Liver (tissue), 9 donors: ENCODE measurements around the gene RMND5A. TPM values are rescaled to one million over a fixed set of nuclear protein-coding genes. Genes with fewer than 3 reads are reported as not detected.

ENCODE experiments used
- DNase-seq: peaks from one replicate; pipeline ENCODE4 v3.0.0-alpha.2; 2017; ENCODE audit warnings: low spot score
- H3K27ac ChIP-seq, 2 donors: one replicate each; pipeline ENCODE4 v1.7.0; 2013; ENCODE audit warnings: inconsistent platforms in 2 of 2, low read length in 2 of 2, control low read depth in 1 of 2, low read depth in 1 of 2, mild to moderate bottlenecking in 1 of 2
- H3K27me3 ChIP-seq, 4 donors: one replicate each; pipeline versions ENCODE4 v1.6.1 to v1.7.0; 2013; ENCODE audit warnings: low read length in 3 of 4, inconsistent platforms in 1 of 4, mild to moderate bottlenecking in 1 of 4, moderate library complexity in 1 of 4; ENCODE audit not compliant: control insufficient read depth in 4 of 4, insufficient read depth in 4 of 4
- H3K36me3 ChIP-seq, 4 donors: one replicate each; pipeline versions ENCODE4 v1.6.1 to v1.7.0; 2013; ENCODE audit warnings: low read length in 3 of 4, mild to moderate bottlenecking in 3 of 4, low read depth in 1 of 4, moderate library complexity in 1 of 4; ENCODE audit not compliant: control insufficient read depth in 4 of 4, insufficient read depth in 3 of 4
- H3K4me1 ChIP-seq, 4 donors: one replicate each; pipeline versions ENCODE4 v1.6.1 to v1.7.0; 2013; ENCODE audit warnings: low read length in 3 of 4, mild to moderate bottlenecking in 3 of 4, moderate library complexity in 1 of 4; ENCODE audit not compliant: control insufficient read depth in 4 of 4, insufficient read depth in 4 of 4
- H3K4me3 ChIP-seq, 3 donors: one replicate each; pipeline versions ENCODE4 v1.6.1 to v1.7.0; 2013; ENCODE audit warnings: low read length in 3 of 3, control low read depth in 1 of 3, low read depth in 1 of 3, mild to moderate bottlenecking in 1 of 3
- H3K9ac ChIP-seq, 2 donors: one replicate each; pipeline ENCODE4 v1.7.0; 2013; ENCODE audit warnings: low read length in 2 of 2, mild to moderate bottlenecking in 2 of 2, moderate library complexity in 2 of 2, control low read depth in 1 of 2, low read depth in 1 of 2
- H3K9me3 ChIP-seq, 4 donors: one replicate each; pipeline versions ENCODE4 v1.6.1 to v1.7.0; 2013; ENCODE audit warnings: low read length in 3 of 4; ENCODE audit not compliant: control insufficient read depth in 4 of 4
- EGR1 ChIP-seq, 2 donors: IDR thresholded peaks; 2 replicates each; pipeline ENCODE4 v1.6.1; 2016 to 2018; ENCODE audit warnings: antibody characterized with exemption in 2 of 2, low read depth in 2 of 2
- FOXA1 ChIP-seq: IDR thresholded peaks from 2 replicates; pipeline ENCODE4 v1.6.1; 2016; ENCODE audit warnings: antibody characterized with exemption
- FOXA2 ChIP-seq: IDR thresholded peaks from 2 replicates; pipeline ENCODE4 v1.6.1; 2016; ENCODE audit warnings: antibody characterized with exemption
- GABPA ChIP-seq, 2 donors: IDR thresholded peaks in 1 of 2; conservative IDR thresholded peaks in 1 of 2; 2 replicates each; pipeline ENCODE4 v1.6.1; 2016; ENCODE audit warnings: antibody characterized with exemption in 2 of 2, mild to moderate bottlenecking in 1 of 2, moderate library complexity in 1 of 2
- HNF4A ChIP-seq, 2 donors: conservative IDR thresholded peaks; 2 replicates each; pipeline ENCODE4 v1.6.1; 2016; ENCODE audit warnings: antibody characterized with exemption in 2 of 2, mild to moderate bottlenecking in 2 of 2
- HNF4G ChIP-seq: IDR thresholded peaks from 2 replicates; pipeline ENCODE4 v1.6.1; 2016; ENCODE audit warnings: antibody characterized with exemption
- JUND ChIP-seq, 2 donors: IDR thresholded peaks; 2 replicates each; pipeline ENCODE4 v1.6.1; 2016; ENCODE audit warnings: antibody characterized with exemption in 2 of 2
- MAX ChIP-seq: IDR thresholded peaks from 2 replicates; pipeline ENCODE4 v1.6.1; 2016; ENCODE audit warnings: antibody characterized with exemption
- NR2F2 ChIP-seq: IDR thresholded peaks from 2 replicates; pipeline ENCODE4 v1.6.1; 2016; ENCODE audit warnings: antibody characterized with exemption
- RAD21 ChIP-seq, 2 donors: IDR thresholded peaks; 2 replicates each; pipeline ENCODE4 v1.6.1; 2016; ENCODE audit warnings: antibody characterized with exemption in 2 of 2, mild to moderate bottlenecking in 2 of 2
- REST ChIP-seq: IDR thresholded peaks from 2 replicates; pipeline ENCODE4 v1.6.1; 2016; ENCODE audit warnings: antibody characterized with exemption, mild to moderate bottlenecking
- RXRA ChIP-seq, 2 donors: IDR thresholded peaks; 2 replicates each; pipeline ENCODE4 v1.6.1; 2017 to 2018; ENCODE audit warnings: antibody characterized with exemption in 2 of 2, mild to moderate bottlenecking in 1 of 2
- SP1 ChIP-seq: IDR thresholded peaks from 2 replicates; pipeline ENCODE4 v1.6.1; 2018; ENCODE audit warnings: antibody characterized with exemption, mild to moderate bottlenecking
- TAF1 ChIP-seq: conservative IDR thresholded peaks from 2 replicates; pipeline ENCODE4 v1.6.1; 2016; ENCODE audit warnings: antibody characterized with exemption, mild to moderate bottlenecking
- YY1 ChIP-seq: IDR thresholded peaks from 2 replicates; pipeline ENCODE4 v1.6.1; 2016; ENCODE audit warnings: antibody characterized with exemption, mild to moderate bottlenecking
- WGBS: extraction: QIAGEN DNeasy Blood & Tissue Kit; methylation state at CpG from one replicate; pipeline ENCODE4 v1.1.7; 2013; 5-methylcytosine and 5-hydroxymethylcytosine counted together
- polyA plus RNA-seq, 2 donors: library from polyadenylated mRNA; stranded (reverse) in 1 of 2; unstranded in 1 of 2; fragments of 200-250 nt in 1 of 2; fragments of >200 nt in 1 of 2; fragmentation: Nextera tagmentation in 1 of 2; extraction: Ambion mirVana in 1 of 2; gene quantifications; one replicate each; pipeline versions ENCODE4 v1.2.1 to v1.2.3, GENCODE V29; 2013 to 2015
- total RNA-seq, 2 donors: library from RNA; depleted of rRNA; stranded (reverse); fragments of >200 nt; gene quantifications; one replicate each; pipeline ENCODE4 v1.2.3, GENCODE V29; 2014
- TF ChIP-seq, protein P1 (sequence below): fragments of 150-350 bp; IDR thresholded peaks from 2 replicates; pipeline ENCODE4 v1.5.1; 2017; ENCODE audit warnings: improper control_type of control experiment, low read depth, low read length; ENCODE audit not compliant: missing input control
- TF ChIP-seq, protein P2 (sequence below): IDR thresholded peaks from 2 replicates; pipeline ENCODE4 v1.6.1; 2016; ENCODE audit warnings: antibody characterized with exemption
- TF ChIP-seq, protein P3 (sequence below): IDR thresholded peaks from 2 replicates; pipeline ENCODE4 v1.6.1; 2016; ENCODE audit warnings: antibody characterized with exemption
- donor health status: healthy.
- donor health status: healthy.
- donor health status: healthy.
- donor health status: healthy.
- donor health status: healthy.

The RMND5A gene
- total and polyA plus RNA-seq, 4 donors, result 8.8 to 74.5 (median 29.2) TPM

DNA sequence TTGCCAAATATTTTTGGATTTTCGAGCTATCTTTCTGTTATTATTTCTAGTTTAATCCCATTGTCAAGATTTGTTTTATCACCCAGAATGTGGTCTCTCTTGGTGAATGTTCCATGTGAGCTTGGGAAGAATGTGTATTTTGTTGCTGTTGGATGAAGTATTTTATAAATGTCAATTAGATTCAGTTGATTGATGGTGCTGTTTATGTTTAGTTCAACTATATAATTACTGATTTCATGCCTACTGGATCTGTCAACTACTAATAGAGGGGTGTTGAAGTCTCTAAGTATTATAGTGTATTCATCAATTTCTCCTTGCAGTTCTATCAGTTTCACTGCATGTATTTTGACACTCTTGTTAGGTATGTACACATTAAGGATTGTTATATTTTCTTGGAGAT is 34.7 kb upstream of the RMND5A start:
- Histone ChIP-seq H3K4me3 (no peak overlapping the region), H3K9ac (no peak overlapping the region), H3K27ac (no peak overlapping the region), H3K9me3 (no peaks in the 10 kb centered on the region), H3K27me3 (no peaks in the 10 kb centered on the region), H3K4me1 (no peaks in the 10 kb centered on the region), H3K36me3 (no peaks in the 10 kb centered on the region)
- TF ChIP-seq EGR1 (IDR thresholded peaks at IDR 0.05; ENCODE audit: low read depth in 2 of 2) (no peak), NR2F2 (no peak), RAD21 (IDR thresholded peaks at IDR 0.05) (no peak), GABPA (IDR thresholded peaks at IDR 0.05 in 1 of 2, conservative IDR thresholded peaks at IDR 0.05 in 1 of 2) (no peak), RXRA (IDR thresholded peaks at IDR 0.05) (no peak), FOXA2 (no peak), TAF1 (no peak), YY1 (no peak), JUND (IDR thresholded peaks at IDR 0.05) (no peak), FOXA1 (no peak), SP1 (no peak), REST (no peak), HNF4A (conservative IDR thresholded peaks at IDR 0.05) (no peak), HNF4G (no peak), MAX (no peak)
- TF ChIP-seq, protein P1, sequence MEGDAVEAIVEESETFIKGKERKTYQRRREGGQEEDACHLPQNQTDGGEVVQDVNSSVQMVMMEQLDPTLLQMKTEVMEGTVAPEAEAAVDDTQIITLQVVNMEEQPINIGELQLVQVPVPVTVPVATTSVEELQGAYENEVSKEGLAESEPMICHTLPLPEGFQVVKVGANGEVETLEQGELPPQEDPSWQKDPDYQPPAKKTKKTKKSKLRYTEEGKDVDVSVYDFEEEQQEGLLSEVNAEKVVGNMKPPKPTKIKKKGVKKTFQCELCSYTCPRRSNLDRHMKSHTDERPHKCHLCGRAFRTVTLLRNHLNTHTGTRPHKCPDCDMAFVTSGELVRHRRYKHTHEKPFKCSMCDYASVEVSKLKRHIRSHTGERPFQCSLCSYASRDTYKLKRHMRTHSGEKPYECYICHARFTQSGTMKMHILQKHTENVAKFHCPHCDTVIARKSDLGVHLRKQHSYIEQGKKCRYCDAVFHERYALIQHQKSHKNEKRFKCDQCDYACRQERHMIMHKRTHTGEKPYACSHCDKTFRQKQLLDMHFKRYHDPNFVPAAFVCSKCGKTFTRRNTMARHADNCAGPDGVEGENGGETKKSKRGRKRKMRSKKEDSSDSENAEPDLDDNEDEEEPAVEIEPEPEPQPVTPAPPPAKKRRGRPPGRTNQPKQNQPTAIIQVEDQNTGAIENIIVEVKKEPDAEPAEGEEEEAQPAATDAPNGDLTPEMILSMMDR, result no peak
- TF ChIP-seq, protein P2, sequence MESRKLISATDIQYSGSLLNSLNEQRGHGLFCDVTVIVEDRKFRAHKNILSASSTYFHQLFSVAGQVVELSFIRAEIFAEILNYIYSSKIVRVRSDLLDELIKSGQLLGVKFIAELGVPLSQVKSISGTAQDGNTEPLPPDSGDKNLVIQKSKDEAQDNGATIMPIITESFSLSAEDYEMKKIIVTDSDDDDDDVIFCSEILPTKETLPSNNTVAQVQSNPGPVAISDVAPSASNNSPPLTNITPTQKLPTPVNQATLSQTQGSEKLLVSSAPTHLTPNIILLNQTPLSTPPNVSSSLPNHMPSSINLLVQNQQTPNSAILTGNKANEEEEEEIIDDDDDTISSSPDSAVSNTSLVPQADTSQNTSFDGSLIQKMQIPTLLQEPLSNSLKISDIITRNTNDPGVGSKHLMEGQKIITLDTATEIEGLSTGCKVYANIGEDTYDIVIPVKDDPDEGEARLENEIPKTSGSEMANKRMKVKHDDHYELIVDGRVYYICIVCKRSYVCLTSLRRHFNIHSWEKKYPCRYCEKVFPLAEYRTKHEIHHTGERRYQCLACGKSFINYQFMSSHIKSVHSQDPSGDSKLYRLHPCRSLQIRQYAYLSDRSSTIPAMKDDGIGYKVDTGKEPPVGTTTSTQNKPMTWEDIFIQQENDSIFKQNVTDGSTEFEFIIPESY, result no peak
- TF ChIP-seq, protein P3, sequence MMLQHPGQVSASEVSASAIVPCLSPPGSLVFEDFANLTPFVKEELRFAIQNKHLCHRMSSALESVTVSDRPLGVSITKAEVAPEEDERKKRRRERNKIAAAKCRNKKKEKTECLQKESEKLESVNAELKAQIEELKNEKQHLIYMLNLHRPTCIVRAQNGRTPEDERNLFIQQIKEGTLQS, result no peak
- 92% methylated on average over 1 of the region's 1 CpG for WGBS
- DNase-seq, result no peak
